HG02840 (cell line): ENCODE data around the gene CBLIF.
"Not testable (repeated sequence)": the region's sequence is repeated elsewhere in the genome, so short reads cannot be mapped to it uniquely, and the experiment has no call there.

Experiments used
- ATAC-seq: cut with Tn5 transposase; IDR thresholded peaks from one replicate; pipeline ENCODE4 v1.9.1; 2021; ENCODE audit warnings: mild to moderate bottlenecking, moderate library complexity, moderate number of reproducible peaks; ENCODE audit not compliant: unreplicated experiment, low FRiP score

Gene CBLIF

GRCh38 chr11:59801981-59802638 is 43.2 kb downstream of the CBLIF start:
- ATAC-seq = no peak

GRCh38 chr11:59801160-59801706 is 44.1 kb downstream of the CBLIF start:
- ATAC-seq = no peak

GRCh38 chr11:59800390-59801025 is 44.8 kb downstream of the CBLIF start:
- no peak for ATAC-seq

DNA sequence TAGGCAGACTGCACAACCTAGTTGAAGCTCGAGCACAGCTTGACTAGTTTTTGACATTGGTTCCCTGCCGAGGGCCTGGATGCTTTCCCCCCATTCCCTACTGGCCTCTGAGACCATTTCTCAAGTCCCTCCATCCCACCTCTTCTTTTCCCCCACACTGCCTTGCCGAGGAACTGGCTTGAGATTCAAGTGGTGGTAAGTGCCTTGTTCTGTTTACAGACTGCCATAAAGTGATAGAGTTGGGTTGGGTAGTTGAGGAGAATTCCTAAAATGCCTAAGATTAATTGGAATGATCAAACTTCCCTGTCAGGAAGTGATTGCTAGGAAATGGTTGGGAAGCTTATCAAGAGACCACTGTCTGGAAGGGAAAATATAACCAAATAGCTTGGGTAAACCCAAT is 50.9 kb downstream of the CBLIF start:
- ATAC-seq = no peak

DNA sequence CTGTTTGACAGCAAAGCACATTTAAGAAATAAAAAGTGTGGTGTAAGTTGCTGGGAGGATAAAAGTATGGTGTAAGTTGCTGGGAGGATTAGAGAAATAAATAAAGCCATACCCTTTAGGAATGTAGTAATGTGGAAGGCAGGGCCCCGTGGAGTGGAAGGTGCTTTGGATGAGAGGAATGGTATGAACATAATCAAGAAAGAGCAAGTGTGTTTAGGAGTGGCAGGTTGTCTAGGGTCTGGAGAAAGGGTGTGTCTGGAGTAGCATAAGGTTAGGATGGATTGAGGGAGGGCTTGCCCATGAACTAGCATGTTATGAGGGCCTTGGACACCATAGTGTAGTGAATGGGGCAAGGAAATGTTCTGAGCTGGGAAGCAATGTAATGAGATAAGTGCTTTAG is 52.8 kb downstream of the CBLIF start:
- no peak for ATAC-seq

DNA sequence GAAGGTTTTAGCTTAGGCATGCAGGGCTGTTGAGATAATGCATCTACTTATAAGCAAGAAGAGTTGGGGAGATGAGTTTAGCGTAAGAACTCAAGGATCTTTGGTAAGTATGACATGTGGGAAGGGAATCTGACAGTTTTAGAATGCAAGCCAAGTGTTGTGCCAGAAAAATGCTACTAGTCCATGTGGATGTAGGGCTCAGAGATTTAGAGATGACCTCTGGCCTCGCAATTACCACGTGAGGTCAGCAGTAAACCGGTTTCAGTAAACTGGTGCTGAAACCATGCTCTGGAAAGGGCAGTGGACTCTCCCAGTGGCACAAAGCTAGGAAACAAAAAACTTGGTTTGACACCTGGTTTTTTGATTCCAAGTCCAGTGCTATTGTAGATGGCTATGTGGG is 53.7 kb downstream of the CBLIF start:
- no peak for ATAC-seq

- ATAC-seq = no peak
Observed at GRCh38 chr11:59787816-59788215, 57.5 kb downstream of the CBLIF start.

GRCh38 chr11:59787255-59787588 is 58.1 kb downstream of the CBLIF start:
- no peak for ATAC-seq

DNA sequence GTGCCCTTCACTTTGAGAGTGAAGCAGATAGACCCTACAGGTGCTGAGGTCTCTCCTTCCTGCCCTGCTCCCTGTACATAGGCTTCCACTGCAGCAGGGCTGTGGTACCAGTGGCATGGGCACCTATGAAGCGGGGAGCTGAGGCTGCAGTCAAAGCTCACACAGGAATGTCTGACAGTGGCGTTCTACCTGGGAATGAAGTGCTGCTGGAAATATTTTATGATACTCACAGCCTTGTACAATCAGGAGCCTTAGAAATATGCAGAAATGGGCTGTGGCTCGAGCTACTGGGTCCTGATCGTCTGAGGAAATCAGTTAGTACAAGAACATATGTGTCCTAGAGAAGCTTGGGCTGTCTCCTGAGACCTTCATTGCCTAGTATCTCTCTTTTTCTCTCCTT is 59.5 kb downstream of the CBLIF start:
- ATAC-seq = no peak

DNA sequence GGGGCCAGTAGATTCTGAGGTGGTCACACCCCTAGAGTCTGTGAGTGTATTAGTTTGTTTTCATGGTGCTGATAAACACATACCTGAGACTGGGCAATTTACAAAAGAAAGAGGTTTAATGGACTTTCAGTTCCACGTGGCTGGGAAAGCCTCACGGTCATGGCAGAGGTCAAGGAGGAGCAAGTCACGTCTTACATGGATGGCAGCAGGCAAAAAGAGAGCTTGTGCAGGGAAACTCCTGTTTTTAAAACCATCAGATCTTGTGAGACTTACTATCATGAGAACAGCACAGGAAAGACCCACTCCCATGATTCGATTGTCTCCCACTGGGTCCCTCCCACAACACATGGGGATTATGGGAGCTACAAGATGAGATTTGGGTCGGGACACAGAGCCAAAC is 60.9 kb downstream of the CBLIF start:
- not testable (repeated sequence) for ATAC-seq

GRCh38 chr11:59783632-59784090 is 61.6 kb downstream of the CBLIF start:
- ATAC-seq = no peak

DNA sequence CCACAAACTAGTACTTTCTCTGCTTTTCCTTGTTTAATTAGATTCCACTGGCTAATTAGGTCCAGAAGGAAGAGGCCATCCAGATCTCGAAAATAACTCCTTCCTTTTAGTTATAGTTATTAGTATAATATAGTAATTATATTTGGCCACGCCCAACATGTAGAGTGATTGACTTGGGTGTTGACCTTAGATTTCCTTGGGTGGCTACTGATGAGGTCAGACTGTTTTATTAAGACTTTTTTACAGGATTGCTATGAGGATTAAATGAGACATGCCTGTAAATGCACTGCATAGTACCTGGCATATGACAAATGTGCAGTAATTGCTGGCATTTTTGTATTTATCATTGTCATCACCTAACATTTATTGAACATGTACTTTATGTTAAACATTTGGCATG is 63.2 kb downstream of the CBLIF start:
- no peak for ATAC-seq

DNA sequence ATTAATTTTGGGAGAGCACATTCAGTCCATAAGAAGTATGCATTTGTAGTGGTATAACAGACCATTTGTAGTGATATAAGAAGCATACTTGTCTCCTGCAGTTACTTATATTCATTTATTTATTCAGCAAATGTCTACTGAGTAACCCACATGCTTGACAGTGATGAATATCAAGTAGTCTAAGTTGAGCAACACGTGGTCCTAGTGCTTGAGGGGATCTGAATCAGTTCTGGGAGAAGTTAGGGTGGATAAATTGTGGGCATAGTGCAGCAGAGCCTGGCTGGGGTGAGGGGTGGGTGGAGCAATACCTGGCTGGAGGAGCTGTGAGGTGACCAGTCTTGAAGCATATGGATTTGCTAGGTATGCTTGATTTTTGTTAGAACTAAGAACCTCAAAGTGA is 65.8 kb downstream of the CBLIF start:
- no peak for ATAC-seq
